ENCODE measurements around the gene FBXO10.
"Not testable (repeated sequence)": the region's sequence is repeated elsewhere in the genome, so short reads cannot be mapped to it uniquely, and the experiment has no call there.

FBXO10 gene, protein sequence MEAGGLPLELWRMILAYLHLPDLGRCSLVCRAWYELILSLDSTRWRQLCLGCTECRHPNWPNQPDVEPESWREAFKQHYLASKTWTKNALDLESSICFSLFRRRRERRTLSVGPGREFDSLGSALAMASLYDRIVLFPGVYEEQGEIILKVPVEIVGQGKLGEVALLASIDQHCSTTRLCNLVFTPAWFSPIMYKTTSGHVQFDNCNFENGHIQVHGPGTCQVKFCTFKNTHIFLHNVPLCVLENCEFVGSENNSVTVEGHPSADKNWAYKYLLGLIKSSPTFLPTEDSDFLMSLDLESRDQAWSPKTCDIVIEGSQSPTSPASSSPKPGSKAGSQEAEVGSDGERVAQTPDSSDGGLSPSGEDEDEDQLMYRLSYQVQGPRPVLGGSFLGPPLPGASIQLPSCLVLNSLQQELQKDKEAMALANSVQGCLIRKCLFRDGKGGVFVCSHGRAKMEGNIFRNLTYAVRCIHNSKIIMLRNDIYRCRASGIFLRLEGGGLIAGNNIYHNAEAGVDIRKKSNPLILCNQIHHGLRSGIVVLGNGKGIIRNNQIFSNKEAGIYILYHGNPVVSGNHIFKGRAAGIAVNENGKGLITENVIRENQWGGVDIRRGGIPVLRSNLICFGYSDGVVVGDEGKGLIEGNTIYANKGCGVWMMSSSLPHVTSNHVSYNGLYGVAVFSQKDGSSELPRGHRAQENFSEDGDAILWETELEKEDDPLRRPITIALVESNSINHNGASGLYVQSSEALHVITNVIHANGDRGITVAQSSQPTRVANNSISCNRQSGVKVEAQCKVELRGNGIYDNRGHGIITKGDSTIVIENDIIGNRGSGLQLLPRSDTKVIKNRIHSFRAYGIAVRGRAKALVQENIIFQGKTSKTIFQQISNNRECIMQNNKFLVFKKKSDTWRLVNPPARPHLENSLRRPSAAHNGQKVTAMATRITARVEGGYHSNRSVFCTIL

DNA sequence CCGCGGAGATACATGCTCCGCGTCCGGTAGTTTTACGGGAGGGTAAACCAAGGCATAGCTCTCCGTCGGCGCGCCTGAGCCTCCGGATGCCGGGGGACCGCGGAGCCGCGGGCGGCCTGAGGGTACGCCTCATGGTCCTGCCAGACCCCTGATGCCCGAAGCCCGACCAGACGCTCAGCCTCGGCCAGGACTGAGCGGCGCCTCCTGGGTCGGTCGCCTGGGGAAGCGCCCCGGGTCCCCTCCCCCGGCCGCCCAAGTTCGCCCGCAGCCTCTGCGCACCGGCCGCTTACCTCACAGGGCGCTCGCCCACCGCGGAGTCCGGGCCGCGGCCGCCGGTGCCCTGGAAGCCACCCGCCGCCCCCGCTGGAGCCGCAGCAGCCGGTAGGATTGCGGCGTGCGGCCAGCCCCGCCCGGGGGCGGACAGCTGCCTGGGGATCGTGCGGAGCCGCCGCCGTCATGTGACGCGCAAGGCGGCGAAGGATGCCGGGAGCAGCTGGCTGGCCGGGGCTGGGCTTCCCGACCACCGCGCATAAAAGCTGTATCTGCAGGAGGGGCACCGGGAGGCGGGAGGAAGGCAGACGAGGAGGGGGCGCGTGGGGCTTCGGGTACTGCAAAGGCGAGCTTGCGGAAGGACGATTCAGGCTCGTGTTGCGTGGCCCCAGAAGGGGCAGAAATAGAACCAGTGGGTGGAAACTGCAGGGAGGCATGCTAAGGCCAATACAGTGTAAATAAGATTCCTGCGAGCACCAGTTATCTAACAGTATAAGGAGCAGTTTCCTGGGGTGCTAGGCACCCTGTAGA, at the start of gene FBXO10:
FBXO10 (minus strand) TSS at position 460 of the 801 bp plus-strand sequence. CDS start 34,612 bp downstream, outside the sequence.
- DNase-seq (ENCODE audit: low read depth, low spot score): peak; percentile 4

GRCh38 chr9:37625758-37626147, 49.6 kb upstream of the FBXO10 start:
- DNase-seq (ENCODE audit: low read depth, low spot score): no peak

GRCh38 chr9:37625036-37625757, 49.0 kb upstream of the FBXO10 start:
- DNase-seq (ENCODE audit: low read depth, low spot score): no peak

GRCh38 chr9:37624073-37624472, 47.9 kb upstream of the FBXO10 start:
- DNase-seq (ENCODE audit: low read depth, low spot score): no peak

GRCh38 chr9:37623267-37623666, 47.1 kb upstream of the FBXO10 start:
- no peak for DNase-seq (ENCODE audit: low read depth, low spot score)

DNA sequence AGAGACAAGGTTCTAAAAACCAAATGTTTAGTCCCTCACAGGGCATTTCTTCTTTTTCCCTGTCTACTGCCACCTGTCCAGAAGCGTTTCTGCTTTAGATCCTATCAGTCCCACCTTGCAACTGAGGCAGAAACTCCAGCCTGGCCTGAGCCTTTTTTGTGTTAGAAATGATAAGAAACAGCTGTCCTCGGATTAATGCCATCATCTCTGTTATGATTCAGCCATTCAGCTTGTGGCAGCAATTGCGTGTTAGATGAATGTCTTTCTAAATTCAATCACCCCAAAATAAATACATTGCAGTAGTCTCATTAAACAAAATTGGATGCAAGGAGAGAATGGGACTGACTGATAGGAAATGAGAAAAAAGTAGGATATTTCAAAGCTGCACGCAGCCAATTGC, 46.3 kb upstream of the FBXO10 start:
- DNase-seq (ENCODE audit: low read depth, low spot score): no peak

DNA sequence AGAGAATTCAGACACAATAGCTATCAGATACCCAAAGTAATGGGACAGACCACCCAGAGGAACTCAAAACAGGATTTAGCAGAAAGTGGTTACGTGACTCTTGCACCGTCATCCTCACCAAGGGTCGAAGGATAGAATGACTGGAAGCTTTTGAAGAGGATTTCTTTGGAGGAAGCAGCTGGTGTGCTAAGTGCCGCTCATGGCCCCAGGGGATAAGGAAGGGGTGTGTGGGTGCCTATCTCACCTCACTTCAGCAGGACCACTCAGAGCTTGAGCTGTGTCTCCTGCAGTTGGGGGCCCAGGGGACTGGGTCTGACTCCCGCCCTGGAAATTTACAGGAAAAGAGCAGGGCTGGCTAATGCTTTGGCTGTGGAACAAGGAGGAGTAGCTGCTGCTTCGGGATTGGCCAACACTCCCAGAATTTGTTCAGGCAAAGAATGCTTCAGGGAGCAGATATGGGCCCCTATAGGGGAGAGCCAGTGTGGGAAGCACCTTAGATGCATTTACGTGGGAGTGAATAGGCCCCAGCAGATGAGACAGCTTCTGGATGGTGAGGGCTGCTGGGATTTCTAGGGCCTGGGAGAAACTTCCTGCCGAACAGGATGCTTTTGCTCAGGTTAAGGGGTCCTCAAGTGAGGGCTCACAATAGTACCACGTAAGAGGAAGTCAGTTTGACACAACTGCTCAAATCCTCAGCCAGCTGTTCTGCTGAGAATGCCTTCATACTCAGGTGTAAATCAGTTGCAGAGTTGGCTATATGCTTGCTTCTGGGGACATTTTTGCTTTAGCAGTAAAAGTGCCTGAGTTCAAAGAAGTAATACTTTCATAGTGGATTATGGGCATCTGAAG, 45.3 kb upstream of the FBXO10 start:
- DNase-seq (ENCODE audit: low read depth, low spot score): no peak

GRCh38 chr9:37620396-37620795, 44.2 kb upstream of the FBXO10 start:
- DNase-seq (ENCODE audit: low read depth, low spot score): no peak

- DNase-seq (ENCODE audit: low read depth, low spot score): no peak
Measured at GRCh38 chr9:37619806-37620205, 43.6 kb upstream of the FBXO10 start.

DNA sequence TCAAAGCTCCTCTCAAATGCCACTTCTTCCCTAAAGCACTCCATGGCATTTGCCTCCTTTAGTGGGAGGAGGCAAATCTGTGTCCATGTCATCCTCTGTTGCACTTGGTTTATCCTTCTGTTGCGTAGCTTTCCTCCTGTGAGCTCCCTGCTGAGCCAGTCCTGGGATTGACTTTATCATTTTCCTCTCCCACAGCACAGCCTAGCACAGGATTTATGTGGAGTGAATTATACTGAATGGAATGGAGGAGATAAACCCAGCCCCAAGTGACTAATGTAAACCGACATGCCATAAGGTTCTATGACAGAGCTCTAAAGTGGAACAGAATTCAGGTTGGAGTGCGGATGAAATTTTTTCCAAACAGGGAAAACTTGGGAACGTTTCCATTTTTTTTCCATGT, 42.6 kb upstream of the FBXO10 start:
- no peak for DNase-seq (ENCODE audit: low read depth, low spot score)

DNA sequence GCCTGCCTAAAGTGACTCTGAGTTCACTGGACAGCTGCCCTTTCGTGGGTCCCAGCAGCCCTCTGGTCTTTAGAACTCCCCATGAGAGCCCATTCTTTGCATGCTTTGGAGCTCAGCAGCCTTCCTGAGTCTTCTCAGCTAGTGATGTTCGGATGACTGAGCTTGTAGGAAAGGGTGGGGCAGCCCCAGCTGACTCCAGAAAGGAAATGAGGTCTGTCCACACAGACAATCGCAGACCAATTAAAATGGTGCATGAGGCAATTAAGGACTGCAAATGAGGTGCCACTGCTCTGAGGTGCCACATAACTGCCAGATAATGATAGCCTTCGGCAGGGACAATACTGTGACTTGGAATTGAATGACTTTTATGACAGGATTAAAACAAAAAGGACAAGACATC, 41.7 kb upstream of the FBXO10 start:
- no peak for DNase-seq (ENCODE audit: low read depth, low spot score)

GRCh38 chr9:37617161-37617560, 41.0 kb upstream of the FBXO10 start:
- no peak for DNase-seq (ENCODE audit: low read depth, low spot score)

DNA sequence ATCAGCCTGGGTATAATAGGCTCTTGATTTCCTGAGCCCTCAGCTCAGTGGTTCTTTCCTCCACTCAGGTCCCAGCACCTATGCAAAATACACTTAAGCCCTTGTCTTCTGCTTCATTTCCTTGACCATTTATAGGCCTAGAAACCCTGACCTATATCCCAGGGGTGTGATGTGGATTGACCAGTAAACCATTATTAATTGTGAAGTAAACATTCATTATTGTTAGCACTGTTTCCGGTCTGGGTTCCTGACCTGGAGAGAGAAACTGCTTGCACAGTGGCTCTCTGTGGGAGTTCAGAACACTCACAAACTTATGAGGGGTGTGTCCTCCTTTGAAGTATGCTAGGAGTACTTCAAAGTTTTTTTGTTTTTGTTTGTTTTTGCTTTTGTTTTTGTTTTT, 35.8 kb upstream of the FBXO10 start:
- DNase-seq (ENCODE audit: low read depth, low spot score): no peak

DNA sequence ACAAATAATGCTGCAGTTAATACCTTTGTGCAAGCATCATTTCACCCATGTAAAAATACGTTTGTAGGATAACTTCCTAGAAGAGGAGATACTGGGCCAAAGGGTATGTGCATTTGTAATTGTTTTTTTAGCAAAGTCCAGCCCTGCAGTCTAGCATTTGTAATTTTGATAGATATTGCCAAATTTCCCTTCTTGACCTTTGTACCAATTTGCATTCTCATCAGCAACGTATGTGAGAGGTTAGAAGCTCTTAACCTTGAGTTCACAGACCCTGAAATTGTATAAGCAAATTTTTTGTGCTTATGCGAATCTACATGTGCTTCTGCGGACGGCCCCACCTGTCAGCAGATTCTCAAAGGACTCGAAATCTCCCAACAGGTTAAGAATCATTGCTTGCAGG, 34.8 kb upstream of the FBXO10 start:
- DNase-seq (ENCODE audit: low read depth, low spot score): no peak

- DNase-seq (ENCODE audit: low read depth, low spot score): no peak
Measured at GRCh38 chr9:37609735-37610397, 33.7 kb upstream of the FBXO10 start.

GRCh38 chr9:37608250-37608649, 32.1 kb upstream of the FBXO10 start:
- no peak for DNase-seq (ENCODE audit: low read depth, low spot score)

- DNase-seq (ENCODE audit: low read depth, low spot score): no peak
Measured at GRCh38 chr9:37604296-37604695, 28.1 kb upstream of the FBXO10 start.

DNA sequence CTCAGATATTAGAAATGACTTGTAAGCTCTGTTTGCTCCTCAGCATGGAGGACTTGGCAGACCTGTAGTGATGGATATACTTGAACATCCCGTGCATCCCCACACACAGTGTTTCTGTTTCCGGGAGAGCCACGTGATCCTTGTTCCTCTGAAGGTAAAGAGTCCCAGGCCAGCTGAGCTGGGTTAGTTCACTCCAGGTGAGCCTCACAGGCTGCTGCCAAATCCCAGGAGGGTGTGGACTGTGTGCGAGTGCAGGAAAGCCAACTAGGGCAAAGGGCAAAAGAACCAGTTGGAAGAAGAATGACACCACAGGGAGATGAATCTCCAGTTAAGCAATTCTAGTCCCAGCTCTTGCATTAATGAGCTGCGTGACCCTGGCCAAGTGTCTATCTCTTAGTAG, 26.6 kb upstream of the FBXO10 start:
- no peak for DNase-seq (ENCODE audit: low read depth, low spot score)

- not testable (repeated sequence) for DNase-seq (ENCODE audit: low read depth, low spot score)
Measured at GRCh38 chr9:37602061-37602460, 25.9 kb upstream of the FBXO10 start.

- DNase-seq (ENCODE audit: low read depth, low spot score): no peak
Measured at GRCh38 chr9:37596504-37596903, 20.3 kb upstream of the FBXO10 start.
